ENCODE measurements around the gene PM20D2.
"Not testable (repeated sequence)": the region's sequence is repeated elsewhere in the genome, so short reads cannot be mapped to it uniquely, and the experiment has no call there.

The PM20D2 gene

GRCh38 chr6:89145956-89146717 is at the start of gene PM20D2:
Gene PM20D2, plus strand, starts transcription at chr6:89146055. Its CDS starts 90 bp downstream, at chr6:89146145.
- peak; percentile 13 to 41 (median 34) for DNase-seq

- DNase-seq: no peak
Measured at GRCh38 chr6:89098461-89098860, 47.4 kb upstream of the PM20D2 start.

GRCh38 chr6:89100114-89100513 is 45.7 kb upstream of the PM20D2 start:
- DNase-seq: no peak

GRCh38 chr6:89110284-89110683 is 35.6 kb upstream of the PM20D2 start:
- DNase-seq: no peak

- DNase-seq: no peak
Measured at GRCh38 chr6:89111933-89112332, 33.9 kb upstream of the PM20D2 start.

GRCh38 chr6:89116702-89117101 is 29.2 kb upstream of the PM20D2 start:
- DNase-seq: no peak

- DNase-seq: peak in 1 of 4 experiments; percentile 1
Measured at GRCh38 chr6:89117211-89118108, 28.4 kb upstream of the PM20D2 start, which contains the start of gene SRSF12. Gene SRSF12, minus strand, starts transcription at chr6:89118071. Its CDS starts 184 bp downstream, at chr6:89117887.

GRCh38 chr6:89118931-89119330 is 26.9 kb upstream of the PM20D2 start:
- DNase-seq: no peak

GRCh38 chr6:89120371-89120770 is 25.5 kb upstream of the PM20D2 start:
- DNase-seq: no peak

- no peak for DNase-seq
Measured at GRCh38 chr6:89121934-89122333, 23.9 kb upstream of the PM20D2 start.

GRCh38 chr6:89122625-89123024 is 23.2 kb upstream of the PM20D2 start:
- no peak for DNase-seq

- DNase-seq: not testable (repeated sequence)
Measured at GRCh38 chr6:89128256-89128671, 17.6 kb upstream of the PM20D2 start.

- no peak for DNase-seq
Measured at GRCh38 chr6:89131599-89131998, 14.3 kb upstream of the PM20D2 start.

- no peak for DNase-seq
Measured at GRCh38 chr6:89132057-89132456, 13.8 kb upstream of the PM20D2 start.

GRCh38 chr6:89133981-89134380 is 11.9 kb upstream of the PM20D2 start:
- no peak for DNase-seq

GRCh38 chr6:89134723-89135122 is 11.1 kb upstream of the PM20D2 start:
- no peak for DNase-seq

- no peak for DNase-seq
Measured at GRCh38 chr6:89138173-89138572, 7.7 kb upstream of the PM20D2 start.

GRCh38 chr6:89139509-89140346 is 6.1 kb upstream of the PM20D2 start:
- DNase-seq: no peak

- DNase-seq: no peak
Measured at GRCh38 chr6:89140347-89141156, 5.3 kb upstream of the PM20D2 start.

GRCh38 chr6:89144354-89144906 is 1.4 kb upstream of the PM20D2 start:
- DNase-seq: no peak

- DNase-seq: no peak
Measured at GRCh38 chr6:89145091-89145955, 532 bp upstream of the PM20D2 start.

Data from activated CD4-positive, CD25-positive, alpha-beta regulatory T cell (primary cell).